HG03066 (cell line): ENCODE data around the gene MME.

Source experiments
- ATAC-seq: cut with Tn5 transposase; IDR thresholded peaks from one replicate; pipeline ENCODE4 v1.9.1; 2021; ENCODE audit warnings: low read depth; ENCODE audit not compliant: unreplicated experiment

The MME gene

DNA sequence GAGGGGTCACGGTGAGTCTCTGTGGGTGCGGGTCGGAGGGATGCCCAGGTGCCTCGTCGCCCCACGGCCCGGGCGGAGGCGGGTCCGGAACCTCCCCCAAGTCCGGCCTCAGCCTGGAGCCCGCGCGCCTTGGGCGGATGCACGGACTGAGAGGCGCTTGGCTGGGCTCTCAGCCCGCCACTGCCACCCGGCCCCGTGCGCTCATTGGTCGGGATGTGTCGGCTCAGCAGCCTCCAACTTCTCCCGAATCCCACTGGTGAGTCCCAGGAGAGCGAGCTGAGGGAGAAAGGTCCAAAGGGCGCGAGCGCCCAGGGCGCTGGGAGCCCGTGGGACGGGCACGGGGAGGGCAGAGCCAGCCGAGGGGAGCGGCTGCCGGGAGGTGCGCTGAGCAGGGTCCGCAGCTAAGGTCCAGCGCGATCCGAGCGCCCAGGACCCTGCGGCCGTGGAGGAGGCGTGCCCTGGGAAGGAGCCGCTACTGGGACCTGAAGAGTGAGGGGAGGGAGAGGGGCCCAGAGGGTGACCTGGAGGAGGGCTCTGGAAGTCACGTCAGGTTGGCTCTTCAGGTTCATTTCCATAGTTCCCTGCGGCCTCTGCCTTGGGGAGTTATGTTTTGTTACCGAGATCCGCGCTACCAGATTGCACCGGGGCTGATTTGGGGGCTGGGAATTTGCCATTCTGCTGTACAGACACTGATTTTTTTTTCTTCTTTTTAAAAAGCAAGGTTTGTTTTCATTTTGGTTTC lies at the start of gene MME:
MME (plus strand) TSS at position 574 of the 742 bp plus-strand sequence. CDS start 3,849 bp downstream, outside the sequence.
- no peak for ATAC-seq

DNA sequence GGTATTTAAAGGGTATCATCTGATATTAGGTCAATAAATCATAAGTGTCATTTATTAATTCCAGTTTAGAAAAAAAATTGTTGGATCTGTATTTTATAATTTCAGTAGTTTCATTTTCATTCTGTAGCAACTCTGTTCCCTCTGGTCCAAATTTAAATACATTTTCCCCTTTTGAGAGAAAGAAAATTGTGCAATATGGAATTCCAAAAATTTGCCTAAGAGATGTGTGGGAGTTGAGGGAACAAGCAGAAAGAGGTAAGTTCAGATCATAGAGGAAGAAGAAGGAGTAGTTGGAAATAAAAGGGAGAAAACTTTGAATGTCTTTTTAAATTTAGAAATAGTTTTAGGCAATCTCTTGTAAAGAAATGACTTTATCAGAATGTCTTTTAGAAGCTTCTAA lies 48.9 kb upstream of the MME start:
- no peak for ATAC-seq

DNA sequence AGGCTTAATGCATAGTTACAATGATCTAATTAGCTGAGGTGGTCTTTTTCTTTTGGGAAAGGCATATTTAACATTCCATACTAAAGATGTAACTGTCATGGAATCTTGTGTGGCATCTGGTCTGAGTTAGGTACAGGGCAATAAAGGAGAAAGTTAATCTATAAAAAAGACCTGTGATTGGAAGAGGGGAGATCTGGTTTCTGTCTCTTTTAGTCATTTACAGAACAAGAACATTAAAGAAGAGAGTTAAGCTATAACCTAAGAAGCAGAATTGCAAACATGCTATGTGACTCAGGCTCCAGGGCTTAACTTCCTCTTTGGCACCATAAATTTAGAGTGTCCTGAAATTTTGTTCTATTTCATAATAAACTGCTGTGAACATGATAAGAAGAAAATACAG lies 47.2 kb upstream of the MME start:
- no peak for ATAC-seq

DNA sequence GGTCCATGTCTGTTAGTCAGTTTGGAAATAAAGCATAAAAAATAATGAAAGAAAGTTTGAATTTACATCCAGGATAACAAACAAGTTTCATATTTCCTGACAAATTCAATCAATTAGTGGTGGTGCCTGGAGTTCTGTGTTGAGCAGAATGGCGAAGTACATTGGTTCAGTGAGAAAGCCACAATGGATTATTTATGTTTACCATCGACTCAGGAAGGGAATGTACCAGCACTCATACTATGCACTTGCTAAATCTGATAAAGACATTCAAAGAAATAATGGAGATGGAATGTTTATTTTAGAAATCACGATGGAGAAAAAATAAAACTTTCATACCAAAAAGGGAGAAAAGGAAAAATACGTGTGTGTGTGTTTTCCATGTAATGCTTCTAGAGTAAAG lies 45.3 kb upstream of the MME start:
- no peak for ATAC-seq

DNA sequence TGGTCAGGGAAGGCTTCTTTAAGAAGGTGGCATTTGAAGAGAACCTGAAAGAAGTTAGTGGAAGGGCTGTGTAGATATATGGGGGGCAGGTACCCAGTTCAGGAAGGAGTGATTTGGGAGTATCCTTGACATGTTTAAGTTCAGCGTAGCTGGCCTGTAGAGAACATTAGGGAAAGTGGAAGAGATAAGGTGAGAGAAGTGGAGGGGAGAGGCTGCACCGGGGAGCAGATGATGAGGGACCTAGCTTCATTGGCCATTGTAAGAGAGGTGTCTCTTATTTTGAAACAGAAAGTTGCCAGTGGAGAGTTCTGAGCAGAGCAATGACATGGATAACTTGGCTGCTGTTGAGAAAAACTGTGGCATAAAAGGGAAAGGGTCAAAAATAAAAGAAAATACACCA lies 44.6 kb upstream of the MME start:
- no peak for ATAC-seq

DNA sequence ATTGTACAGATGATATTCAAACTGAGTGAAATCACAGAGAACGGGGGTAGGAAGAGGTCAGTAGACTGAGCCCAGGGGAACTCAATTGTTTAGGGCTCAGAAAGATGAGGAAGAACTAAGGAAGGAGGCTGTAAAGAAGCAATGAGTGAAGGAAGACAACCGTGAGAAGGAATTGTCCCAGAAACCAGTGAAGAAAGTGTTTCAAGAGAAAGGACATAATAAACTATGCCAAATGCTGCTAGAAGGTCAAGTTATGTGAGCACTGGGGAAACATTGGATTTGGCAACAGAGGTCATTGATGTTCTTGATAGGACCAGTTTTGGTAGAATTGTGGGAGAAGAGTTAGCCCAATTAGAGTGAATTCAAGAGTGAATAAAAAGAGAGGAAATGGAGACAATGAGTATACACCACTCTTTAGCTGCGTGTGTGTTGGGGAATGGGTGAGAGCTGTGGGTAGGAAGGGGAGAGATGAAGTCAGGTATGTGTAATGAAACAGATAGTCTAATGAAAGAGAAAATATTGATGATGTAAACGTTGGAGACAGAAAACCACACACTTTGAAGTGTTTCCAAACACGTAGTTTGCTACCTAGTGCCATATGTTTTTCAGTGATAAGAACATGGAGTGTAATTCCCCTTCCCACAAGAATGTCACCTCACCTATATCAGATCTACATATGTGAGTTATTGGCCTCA lies 42.5 kb upstream of the MME start:
- ATAC-seq: no peak

DNA sequence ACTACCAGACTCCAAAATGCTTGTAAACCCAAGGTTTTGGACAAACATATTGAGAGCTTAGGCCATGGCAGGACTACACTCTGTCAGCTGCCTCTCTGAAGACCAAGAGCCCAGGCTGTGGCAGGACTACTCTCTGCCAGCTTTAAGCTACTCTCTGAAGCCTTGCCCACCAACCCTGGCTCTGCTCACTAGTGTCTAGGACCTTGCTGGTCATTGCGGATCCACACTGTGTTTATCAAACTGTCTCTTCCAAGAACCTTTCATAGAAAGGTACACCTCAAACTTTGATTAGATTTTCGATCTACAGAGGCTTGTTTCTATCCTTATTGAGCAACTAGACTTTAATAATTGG lies 41.9 kb upstream of the MME start:
- ATAC-seq: no peak

DNA sequence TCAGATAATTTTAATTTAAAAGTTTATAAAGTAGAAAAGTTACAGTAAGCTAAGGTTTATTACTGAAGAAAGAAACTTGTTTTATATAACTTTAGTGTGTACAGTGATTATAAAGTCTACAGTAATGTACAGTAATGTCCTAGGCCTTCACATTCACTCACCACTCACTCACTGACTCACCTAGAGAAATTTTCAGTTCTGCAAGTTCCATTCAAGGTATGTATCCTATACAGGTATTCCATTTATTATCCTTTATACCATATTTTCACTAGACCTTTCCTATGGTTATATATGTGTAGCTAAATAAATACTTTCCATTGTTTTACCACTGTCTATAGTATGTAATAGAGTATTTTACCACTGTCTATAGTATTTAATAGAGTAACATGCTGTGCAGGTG lies 33.2 kb upstream of the MME start:
- no peak for ATAC-seq

DNA sequence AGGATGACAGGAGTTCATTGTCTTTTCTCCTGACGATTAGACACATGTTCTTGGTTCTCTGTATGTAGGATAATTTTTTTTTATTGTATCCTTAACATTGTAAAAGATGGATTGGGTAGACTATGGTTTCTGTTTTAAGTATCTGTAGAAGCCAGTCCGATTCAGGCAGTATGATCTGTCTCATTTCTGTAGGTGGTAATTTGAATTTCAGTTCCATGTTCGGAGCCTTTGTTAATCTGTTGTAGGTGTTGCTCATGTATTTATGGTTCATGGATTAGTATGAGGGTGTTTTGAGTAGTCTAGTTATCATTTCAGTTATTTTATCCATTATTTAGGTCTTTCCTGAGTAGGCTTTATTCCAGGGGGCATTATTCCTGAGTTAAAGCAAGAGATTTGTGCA lies 32.4 kb upstream of the MME start:
- no peak for ATAC-seq

DNA sequence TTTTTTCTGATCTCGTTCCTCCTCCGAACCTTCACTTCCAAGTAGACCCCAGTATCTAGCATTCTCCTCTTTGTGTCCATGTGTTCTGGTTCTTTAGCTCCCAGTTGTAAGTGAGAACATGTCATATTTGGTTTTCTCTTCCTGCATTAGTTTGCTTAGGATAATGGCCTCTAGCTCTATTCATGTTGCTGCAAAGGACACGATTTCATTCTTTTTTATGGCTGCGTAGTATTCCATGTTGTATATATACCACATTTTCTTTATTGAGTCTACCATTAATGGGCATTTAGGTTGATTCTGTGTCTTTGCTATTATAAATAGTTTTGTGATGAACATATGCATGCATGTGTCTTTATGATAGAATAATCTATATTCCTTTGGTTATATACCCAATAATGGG lies 30.2 kb upstream of the MME start:
- ATAC-seq: no peak

DNA sequence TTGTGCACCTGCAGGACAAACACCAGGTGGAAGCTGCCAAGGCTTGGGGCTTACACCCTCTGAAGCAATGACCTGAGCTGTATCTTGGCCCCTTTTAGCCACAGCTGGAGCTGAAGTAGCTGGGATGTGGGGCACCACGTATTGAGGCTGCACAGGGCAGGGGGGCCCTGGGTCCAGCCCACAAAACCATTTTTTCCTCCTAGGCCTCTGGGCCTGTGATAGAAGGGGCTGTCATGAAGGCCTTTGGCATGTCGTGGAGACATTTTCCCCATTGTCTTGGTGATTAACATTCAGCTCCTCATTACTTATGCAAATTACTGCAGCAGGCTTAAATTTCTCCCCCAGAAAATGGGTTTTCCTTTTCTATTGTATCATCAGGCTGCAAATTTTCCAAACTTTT lies 27.6 kb upstream of the MME start:
- no peak for ATAC-seq

DNA sequence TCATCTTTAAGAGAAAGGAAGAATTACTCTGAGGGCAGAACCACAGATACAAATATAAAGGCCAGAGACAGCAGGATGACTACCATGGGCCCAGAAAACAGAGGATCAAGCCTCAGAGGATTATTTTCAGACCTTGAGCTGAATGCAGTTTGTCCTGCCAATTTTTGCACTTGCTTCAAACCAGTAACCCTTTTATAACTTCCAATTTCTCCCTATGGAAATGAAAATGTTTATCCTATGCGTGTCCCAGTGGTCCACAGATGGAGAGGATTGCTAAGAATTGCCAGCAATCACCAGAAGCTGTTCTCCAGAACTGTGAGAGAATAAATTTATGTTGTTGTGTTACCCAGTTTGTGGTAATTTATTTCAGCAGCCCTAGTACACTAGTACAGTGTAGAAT lies 26.4 kb upstream of the MME start:
- no peak for ATAC-seq

DNA sequence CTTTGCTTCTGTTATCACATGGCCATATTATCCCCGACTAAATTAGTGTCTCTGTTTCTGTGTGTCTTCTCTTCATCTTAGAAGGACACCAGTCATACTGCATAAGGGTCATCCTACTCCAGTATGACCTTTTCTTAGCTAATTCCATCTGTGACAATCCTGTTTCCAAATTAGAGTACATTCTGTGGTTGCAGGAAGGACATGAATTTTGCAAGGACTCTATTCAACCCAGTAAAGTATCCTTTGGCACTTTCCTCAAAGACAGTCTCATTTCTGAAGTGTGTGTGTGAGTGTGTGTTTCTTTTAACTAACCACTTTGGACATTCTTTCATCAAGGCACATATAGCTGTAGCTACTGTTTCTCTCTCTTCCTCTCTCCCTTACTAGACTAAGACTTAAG lies 15.2 kb upstream of the MME start:
- ATAC-seq: no peak

DNA sequence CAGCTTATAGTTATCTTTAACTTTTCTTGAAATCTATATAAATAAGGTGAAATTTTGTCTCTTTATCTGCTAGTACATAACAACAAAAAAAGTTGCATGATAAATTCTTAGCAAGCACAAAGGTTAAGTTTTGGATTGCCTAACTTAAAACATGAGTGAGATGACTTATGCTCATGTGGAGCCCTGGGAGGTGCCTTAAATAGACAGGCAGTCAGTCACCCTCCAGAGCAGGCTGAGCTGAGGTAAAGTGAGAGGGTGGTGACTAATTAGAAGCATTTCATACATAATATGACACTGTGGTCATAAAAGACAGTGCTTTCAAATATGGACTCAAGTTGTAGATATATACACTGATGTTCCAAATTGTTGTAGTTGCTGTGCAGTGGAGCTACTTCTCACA lies 14.6 kb upstream of the MME start:
- no peak for ATAC-seq

DNA sequence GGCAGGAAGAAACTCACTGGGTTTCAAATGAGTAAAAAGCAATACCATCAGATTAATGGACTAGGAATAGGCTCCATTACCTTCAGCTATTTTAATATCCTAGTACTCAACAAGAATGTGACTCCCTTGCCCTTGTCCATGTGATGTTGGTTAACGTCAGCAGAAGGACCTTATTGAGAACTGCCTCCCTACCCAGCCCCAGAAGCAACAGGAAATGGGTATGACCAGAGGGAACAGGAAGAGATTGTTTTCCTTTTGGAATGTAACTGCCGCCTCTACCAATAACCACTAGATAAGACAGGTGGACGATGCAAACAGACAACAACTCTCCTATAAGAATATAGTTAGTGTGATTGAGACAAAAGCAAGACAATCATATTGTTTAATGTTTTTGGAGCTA lies 10.4 kb upstream of the MME start:
- no peak for ATAC-seq

DNA sequence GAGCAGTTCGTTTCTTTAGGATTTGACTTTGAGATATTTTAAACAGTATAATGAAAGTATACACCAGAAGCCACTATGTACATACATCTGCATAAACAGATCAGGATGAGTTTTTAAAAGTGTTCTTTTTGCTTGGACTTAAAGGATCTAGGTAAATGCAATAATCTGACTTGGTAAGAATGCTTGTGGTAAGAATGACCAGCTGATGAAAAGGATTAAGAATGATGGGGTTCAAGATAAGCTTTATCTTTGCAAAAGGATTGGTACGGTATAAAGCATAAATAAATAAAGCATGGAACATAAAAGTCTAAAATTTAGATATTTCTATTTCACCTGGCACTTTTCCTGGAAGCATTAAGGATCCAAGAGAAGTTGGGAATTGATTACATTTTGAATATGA lies 9.8 kb upstream of the MME start:
- no peak for ATAC-seq

DNA sequence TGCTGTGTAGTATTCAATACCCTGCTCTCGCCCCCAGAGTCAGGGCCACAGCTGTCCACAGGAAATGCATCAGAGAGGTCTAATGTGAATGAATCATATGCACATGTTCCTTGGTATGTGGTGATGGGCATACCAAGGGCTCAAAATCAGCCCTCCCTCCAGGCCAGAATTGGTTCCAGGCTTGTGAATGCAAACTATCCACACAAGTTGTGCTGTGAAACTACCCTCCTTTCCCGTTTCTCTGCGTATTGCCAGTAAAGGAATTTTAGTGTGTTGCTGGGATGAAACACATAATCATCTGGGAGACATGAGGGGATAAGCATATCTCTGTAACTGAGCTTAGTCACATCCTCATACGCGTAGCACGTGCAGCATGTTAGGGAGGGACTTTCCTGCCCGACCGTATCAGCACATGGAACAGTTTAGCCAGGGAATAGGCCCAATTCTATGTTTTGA lies 9.2 kb upstream of the MME start:
- no peak for ATAC-seq

DNA sequence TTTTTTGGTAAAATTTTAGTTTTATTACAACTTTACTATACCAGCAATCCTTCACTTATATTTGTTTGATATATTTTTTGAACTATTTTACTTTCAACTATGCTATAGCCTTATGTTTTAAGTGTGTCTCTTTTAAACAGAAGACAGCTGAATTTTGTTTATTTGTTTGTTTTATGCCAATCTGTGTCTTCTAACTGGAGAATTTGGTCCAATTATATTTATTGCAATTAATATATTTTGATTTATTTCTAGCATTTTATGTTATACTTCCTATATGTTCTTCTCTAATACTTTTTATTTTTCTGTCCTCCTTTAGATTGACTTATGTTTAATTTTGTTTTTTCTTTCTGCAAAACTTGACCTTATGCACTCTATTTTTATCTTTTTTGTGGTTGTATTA lies 4.9 kb upstream of the MME start:
- no peak for ATAC-seq

DNA sequence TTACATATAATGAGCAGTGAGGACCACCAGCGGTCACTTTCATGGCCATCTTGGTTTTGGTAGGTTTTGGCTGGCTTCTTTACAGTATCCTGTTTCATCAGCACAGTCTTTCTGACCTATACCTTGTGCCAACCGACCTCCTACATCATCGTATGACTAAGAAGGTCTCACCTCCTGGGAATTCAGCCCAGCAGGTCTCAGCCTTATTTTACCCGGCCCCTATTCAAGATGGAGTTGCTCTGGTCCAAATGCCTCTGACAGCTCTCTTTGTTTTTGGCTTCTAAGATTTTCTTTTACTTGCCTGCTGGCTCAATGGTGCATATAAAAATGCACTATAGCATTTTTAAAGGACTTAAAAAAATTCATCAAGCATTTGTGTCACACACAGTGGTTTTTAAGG lies 3.2 kb upstream of the MME start:
- ATAC-seq: no peak

DNA sequence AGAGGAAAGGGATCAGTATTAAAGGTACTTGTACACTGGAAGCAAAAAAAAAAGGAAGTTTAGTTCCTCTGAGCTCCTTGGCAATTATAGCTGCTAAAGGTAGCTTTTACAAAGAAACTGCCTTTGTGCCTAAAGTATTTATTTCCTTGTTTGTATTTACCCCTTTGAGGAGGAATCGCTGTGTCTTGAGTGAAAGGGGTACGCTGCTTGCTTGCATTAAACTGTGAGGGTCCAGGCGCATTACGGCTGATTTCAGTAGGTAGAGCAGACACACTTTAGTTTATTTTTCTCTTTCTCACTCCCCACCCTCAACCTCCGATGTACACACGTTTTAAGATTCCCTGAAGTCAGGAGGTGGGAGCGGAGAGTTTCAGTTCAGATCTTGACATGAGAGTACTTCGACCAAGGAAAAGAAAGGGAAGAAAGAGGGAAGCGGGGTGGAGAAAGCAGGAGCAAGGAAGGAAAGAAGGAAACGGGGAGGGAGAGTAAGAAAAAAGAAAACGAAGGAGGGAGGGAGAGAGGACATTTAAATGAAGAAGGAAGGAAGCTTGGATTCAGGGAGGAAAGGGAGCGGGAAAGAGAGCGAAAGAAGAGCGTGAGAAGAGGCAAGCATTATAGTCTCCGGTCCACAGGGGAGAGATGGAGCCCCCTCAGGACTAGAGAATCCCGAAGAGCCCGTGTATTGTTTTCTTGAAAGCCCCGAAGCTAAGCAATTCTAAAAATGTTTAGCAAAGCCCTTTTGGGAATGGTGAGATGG lies 1.2 kb upstream of the MME start:
- no peak for ATAC-seq

DNA sequence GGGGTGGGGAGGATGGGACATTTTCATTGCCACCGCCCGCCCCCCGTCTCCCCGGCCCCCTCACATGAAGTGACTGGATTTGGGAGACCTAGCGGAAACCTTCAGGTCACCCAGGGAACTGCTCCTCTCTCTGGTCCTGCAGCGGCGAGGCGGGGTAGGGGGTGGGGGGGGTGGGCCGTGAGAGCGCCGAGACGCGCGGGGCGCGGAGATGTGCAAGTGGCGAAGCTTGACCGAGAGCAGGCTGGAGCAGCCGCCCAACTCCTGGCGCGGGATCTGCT lies 712 bp upstream of the MME start:
- no peak for ATAC-seq

DNA sequence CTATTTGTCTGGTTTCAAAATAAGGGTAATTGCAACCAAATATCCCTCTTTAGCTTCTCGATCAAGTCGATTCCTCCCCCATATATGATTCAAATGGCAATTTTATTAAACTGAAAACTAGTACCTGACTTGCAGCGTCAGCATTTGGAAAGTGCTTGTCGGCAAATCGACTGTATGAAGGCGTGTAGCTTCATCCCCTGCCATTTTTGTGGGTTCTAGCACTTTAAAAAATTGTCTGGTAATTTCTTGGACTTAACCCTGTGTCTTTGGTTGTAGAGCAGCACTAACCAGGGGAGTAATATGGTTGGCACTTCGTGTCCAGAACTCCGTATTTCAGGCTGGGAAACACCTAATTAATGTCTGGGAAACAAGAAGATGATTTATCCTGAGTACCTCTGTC lies 573 bp downstream of the MME start:
- no peak for ATAC-seq
